K562 (cell line): ENCODE measurements around the gene PRKAA1. TPM values are rescaled to one million over a fixed set of nuclear protein-coding genes. Genes with fewer than 3 reads are reported as not detected.

Experiments used
- CHD1 ChIP-seq: fragments of 200-600 bp; sonication (generic); IDR thresholded peaks from one replicate; pipeline ENCODE4 v1.6.1; 2012; ENCODE audit warnings: mild to moderate bottlenecking, moderate library complexity, low read length, inconsistent platforms
- JUND ChIP-seq, 2 experiments: IDR thresholded peaks; 2 replicates in 1 of 2; 3 replicates in 1 of 2; pipeline ENCODE4 v1.6.1; 2011; ENCODE audit warnings: borderline replicate concordance in 2 of 2, low read depth in 2 of 2, low read length in 2 of 2, improper control_type of control experiment in 1 of 2, missing biosample characterization in 1 of 2, missing genetic modification characterization in 1 of 2, missing genetic modification reagents in 1 of 2
- KHSRP ChIP-seq: fragments of 450-650 bp; IDR thresholded peaks from 2 replicates; pipeline ENCODE4 v1.6.1; 2017
- LCOR ChIP-seq: sonication (generic); formaldehyde crosslinking; IDR thresholded peaks from 2 replicates; pipeline ENCODE4 v1.8.0; 2022; ENCODE audit warnings: mild to moderate bottlenecking, missing genetic modification reagents
- MXI1 ChIP-seq: IDR thresholded peaks from 2 replicates; pipeline ENCODE4 v1.6.1; 2011; ENCODE audit warnings: low read depth, mild to moderate bottlenecking, improper control_type of control experiment, low read length
- SMARCC2 ChIP-seq: fragments of 450-650 bp; IDR thresholded peaks from 2 replicates; pipeline ENCODE4 v1.6.1; 2017; ENCODE audit warnings: antibody characterized with exemption, moderate library complexity, mild to moderate bottlenecking, low read depth
- ZZZ3 ChIP-seq: fragments of 450-650 bp; IDR thresholded peaks from 2 replicates; pipeline ENCODE4 v1.6.1; 2016; ENCODE audit warnings: antibody characterized with exemption, mild to moderate bottlenecking, moderate library complexity
- polyA plus RNA-seq, 8 experiments: library from polyadenylated mRNA; depleted of rRNA in 4 of 8; stranded (reverse) in 5 of 8; unstranded in 3 of 8; fragments of >200 nt; fragmentation: Nextera tagmentation in 2 of 8; fragmentation: Illumina TruSeq in 1 of 8; extraction: Ambion mirVana in 2 of 8; extraction: Trizol in 1 of 8; gene quantifications; 2 replicates each; pipeline versions ENCODE4 v1.2.1 to v1.2.3, GENCODE V29; 2011 to 2014; ENCODE audit warnings: inconsistent platforms in 1 of 8, missing spikeins in 1 of 8
- total RNA-seq, 7 experiments: library from RNA; depleted of rRNA in 6 of 7; stranded (reverse); fragments of >200 nt in 6 of 7; fragmentation: Illumina TruSeq in 2 of 7; extraction: Trizol in 2 of 7; gene quantifications; 2 replicates each; pipeline versions ENCODE4 v1.2.1 to v1.2.3, GENCODE V29; 2011 to 2021; ENCODE audit warnings: low replicate concordance in 1 of 7
- TF ChIP-seq, protein P1 (sequence below): sonication (generic); formaldehyde crosslinking; IDR thresholded peaks from 2 replicates; pipeline ENCODE4 v1.8.1; 2023; ENCODE audit warnings: mild to moderate bottlenecking, missing genetic modification reagents
- TF ChIP-seq, protein P2 (sequence below): sonication (generic); formaldehyde crosslinking; IDR thresholded peaks from 2 replicates; pipeline ENCODE4 v1.8.0; 2022; ENCODE audit warnings: mild to moderate bottlenecking, missing genetic modification reagents, borderline replicate concordance

PRKAA1 gene
- total and polyA plus RNA-seq, 9 of the 15 experiments (the other 6 are each of a cell fraction or from before 2014, with no cell fraction given): 24.5 to 84.0 (median 51.4) TPM

DNA sequence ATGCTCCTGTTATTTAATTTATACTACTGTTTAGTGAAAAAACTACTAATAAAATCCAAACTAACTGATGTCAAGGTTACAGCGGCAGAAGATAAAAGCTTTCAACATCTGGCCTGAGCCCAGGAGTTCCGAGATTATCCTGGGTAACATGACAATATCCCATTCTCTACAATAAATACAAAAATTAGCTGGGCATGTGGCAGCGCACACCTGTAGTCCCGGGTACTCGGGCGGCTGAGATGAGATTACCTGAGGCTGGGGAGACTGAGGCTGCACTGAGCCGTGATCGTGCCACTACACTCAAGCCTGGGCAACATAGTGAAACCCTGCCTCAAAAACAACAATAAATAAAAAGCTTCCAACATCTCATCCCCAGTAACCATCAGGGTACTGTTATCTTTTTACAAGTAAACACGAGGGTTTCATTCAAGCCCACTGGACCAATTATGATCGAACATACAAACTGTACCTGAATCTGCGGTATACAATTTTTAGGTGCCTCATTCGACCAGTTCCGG is 35.6 kb upstream of the PRKAA1 start (continued):
- TF ChIP-seq JUND (IDR thresholded peaks at IDR 0.05; ENCODE audit: borderline replicate concordance, low read depth, low read length): 0 out of 2 replicates have a peak, but pooled peaks have one; percentile 2
- TF ChIP-seq JUND (tag; IDR thresholded peaks at IDR 0.05; ENCODE audit: borderline replicate concordance, low read depth, low read length): no peak
- 0 out of 2 replicates have a peak, but pooled peaks have one; percentile 38 for TF ChIP-seq MXI1
- TF ChIP-seq LCOR (CRISPR knock-in tag): 0 out of 2 replicates have a peak, but pooled peaks have one; percentile 3
- TF ChIP-seq CHD1: peak; percentile 37
- TF ChIP-seq KHSRP: 0 out of 2 replicates have a peak, but pooled peaks have one; percentile 7
- TF ChIP-seq, protein P1, sequence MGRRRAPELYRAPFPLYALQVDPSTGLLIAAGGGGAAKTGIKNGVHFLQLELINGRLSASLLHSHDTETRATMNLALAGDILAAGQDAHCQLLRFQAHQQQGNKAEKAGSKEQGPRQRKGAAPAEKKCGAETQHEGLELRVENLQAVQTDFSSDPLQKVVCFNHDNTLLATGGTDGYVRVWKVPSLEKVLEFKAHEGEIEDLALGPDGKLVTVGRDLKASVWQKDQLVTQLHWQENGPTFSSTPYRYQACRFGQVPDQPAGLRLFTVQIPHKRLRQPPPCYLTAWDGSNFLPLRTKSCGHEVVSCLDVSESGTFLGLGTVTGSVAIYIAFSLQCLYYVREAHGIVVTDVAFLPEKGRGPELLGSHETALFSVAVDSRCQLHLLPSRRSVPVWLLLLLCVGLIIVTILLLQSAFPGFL: 0 out of 2 replicates have a peak, but pooled peaks have one; percentile 43
- no peak for TF ChIP-seq SMARCC2
- TF ChIP-seq ZZZ3: no peak
- TF ChIP-seq, protein P2, sequence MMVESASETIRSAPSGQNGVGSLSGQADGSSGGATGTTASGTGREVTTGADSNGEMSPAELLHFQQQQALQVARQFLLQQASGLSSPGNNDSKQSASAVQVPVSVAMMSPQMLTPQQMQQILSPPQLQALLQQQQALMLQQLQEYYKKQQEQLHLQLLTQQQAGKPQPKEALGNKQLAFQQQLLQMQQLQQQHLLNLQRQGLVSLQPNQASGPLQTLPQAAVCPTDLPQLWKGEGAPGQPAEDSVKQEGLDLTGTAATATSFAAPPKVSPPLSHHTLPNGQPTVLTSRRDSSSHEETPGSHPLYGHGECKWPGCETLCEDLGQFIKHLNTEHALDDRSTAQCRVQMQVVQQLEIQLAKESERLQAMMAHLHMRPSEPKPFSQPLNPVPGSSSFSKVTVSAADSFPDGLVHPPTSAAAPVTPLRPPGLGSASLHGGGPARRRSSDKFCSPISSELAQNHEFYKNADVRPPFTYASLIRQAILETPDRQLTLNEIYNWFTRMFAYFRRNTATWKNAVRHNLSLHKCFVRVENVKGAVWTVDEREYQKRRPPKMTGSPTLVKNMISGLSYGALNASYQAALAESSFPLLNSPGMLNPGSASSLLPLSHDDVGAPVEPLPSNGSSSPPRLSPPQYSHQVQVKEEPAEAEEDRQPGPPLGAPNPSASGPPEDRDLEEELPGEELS (CRISPR knock-in tag): no peak
